ENCODE measurements around the gene SLC52A3. TPM values are rescaled to one million over a fixed set of nuclear protein-coding genes. Genes with fewer than 3 reads are reported as not detected.

The SLC52A3 gene
- polyA plus RNA-seq, 1 donor (not counting 4 experiments of a cell fraction or from before 2014, with no cell fraction given): 0.84 TPM

GRCh38 chr20:761418-762381 lies 6.6 kb downstream of the SLC52A3 start:
- no peak for DNase-seq (ENCODE audit: low read depth, low spot score)
- Histone ChIP-seq H3K4me3 (ENCODE audit: control insufficient read depth in 2 of 3, extremely low read depth in 1 of 3, insufficient read depth in 2 of 3, low read depth in 1 of 3, low read length in 3 of 3) (no peak overlapping the region), H4K20me1 (ENCODE audit: control insufficient read depth, extremely low read depth, insufficient read depth, low read length) (no peaks in the 10 kb centered on the region), H3K27ac (ENCODE audit: control insufficient read depth, insufficient read depth, low read length) (no peak overlapping the region), H3K9me1 (ENCODE audit: control insufficient read depth, extremely low read depth, insufficient read depth, low read length) (no peaks in the 10 kb centered on the region), H3K4me2 (ENCODE audit: control insufficient read depth, extremely low read depth, insufficient read depth, low read depth, low read length) (no peak overlapping the region), H3K36me3 (ENCODE audit: control insufficient read depth in 2 of 2, extremely low read depth in 1 of 2, insufficient read depth in 2 of 2, low read length in 2 of 2) (no peaks in the 10 kb centered on the region), H2AFZ (ENCODE audit: control insufficient read depth, low read length) (no peak overlapping the region), H3K79me2 (ENCODE audit: control insufficient read depth, insufficient read depth, low read length) (no peaks in the 10 kb centered on the region), H3K4me1 (ENCODE audit: control insufficient read depth, extremely low read depth, insufficient read depth, low read length) (no peaks in the 10 kb centered on the region), H3K9ac (ENCODE audit: control insufficient read depth, extremely low read depth, insufficient read depth, low read length) (no peak overlapping the region), H3K27me3 (ENCODE audit: control insufficient read depth, extremely low read depth, insufficient read depth, low read length) (no peaks in the 10 kb centered on the region), H3K9me3 (ENCODE audit: control insufficient read depth, low read depth, low read length) (no peaks in the 10 kb centered on the region)
- FAIRE-seq: no peak
- dilution Hi-C loops (cut with MboI; ENCODE audit: extremely low pct_ligation_motif_present, low sequenced_read_pairs): no loop called here
- no peak for TF ChIP-seq EZH2 (IDR thresholded peaks at IDR 0.05; ENCODE audit: low read length)
- TF ChIP-seq, protein P1, sequence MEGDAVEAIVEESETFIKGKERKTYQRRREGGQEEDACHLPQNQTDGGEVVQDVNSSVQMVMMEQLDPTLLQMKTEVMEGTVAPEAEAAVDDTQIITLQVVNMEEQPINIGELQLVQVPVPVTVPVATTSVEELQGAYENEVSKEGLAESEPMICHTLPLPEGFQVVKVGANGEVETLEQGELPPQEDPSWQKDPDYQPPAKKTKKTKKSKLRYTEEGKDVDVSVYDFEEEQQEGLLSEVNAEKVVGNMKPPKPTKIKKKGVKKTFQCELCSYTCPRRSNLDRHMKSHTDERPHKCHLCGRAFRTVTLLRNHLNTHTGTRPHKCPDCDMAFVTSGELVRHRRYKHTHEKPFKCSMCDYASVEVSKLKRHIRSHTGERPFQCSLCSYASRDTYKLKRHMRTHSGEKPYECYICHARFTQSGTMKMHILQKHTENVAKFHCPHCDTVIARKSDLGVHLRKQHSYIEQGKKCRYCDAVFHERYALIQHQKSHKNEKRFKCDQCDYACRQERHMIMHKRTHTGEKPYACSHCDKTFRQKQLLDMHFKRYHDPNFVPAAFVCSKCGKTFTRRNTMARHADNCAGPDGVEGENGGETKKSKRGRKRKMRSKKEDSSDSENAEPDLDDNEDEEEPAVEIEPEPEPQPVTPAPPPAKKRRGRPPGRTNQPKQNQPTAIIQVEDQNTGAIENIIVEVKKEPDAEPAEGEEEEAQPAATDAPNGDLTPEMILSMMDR (optimal IDR thresholded peaks at IDR 0.05 in 1 of 3, IDR thresholded peaks at IDR 0.05 in 1 of 3, conservative IDR thresholded peaks at IDR 0.05 in 1 of 3; ENCODE audit: extremely low read depth in 1 of 3, insufficient read depth in 2 of 3, low read length in 3 of 3): no peak

DNA sequence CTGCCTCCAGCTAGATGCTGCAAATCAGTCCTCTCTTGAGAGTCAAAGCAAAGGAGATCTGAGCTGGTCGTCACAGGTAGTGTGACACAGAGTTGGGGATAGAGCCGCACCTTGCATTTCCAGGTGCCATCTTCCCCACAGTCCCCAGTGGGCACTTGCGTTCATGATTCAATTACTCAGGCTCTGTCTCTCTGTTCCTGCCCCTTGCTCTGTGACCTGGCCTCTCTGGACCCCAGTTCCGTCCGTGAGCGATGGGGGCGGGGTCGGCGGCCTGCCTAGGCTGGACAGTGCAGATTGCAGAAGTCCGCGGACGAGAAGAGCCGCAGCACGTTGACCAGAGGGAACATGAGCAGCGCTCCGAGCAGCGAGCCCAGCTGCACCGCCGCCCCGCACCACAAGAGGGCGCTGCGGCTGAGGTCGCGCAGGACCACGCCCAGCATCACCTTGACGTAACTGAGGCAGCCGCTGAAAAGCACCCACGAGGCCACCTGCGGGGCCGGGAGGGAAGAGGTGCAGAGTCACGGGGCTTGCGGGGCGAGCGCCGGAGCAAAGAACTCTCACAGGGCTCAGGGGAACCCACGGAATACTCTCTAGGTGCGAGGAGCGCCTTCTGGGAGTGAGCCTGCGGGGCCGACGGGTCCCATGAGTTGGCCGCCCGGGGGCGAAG lies 7.4 kb downstream of the SLC52A3 start:
- H3K9ac ChIP-seq (ENCODE audit: control insufficient read depth, extremely low read depth, insufficient read depth, low read length): no peak overlapping the region
- H3K9me1 ChIP-seq (ENCODE audit: control insufficient read depth, extremely low read depth, insufficient read depth, low read length): no peaks in the 10 kb centered on the region
- no peaks in the 10 kb centered on the region for H3K36me3 ChIP-seq (ENCODE audit: control insufficient read depth in 2 of 2, extremely low read depth in 1 of 2, insufficient read depth in 2 of 2, low read length in 2 of 2)
- no peak overlapping the region for H3K4me2 ChIP-seq (ENCODE audit: control insufficient read depth, extremely low read depth, insufficient read depth, low read depth, low read length)
- H4K20me1 ChIP-seq (ENCODE audit: control insufficient read depth, extremely low read depth, insufficient read depth, low read length): no peaks in the 10 kb centered on the region
- no peaks in the 10 kb centered on the region for H3K4me1 ChIP-seq (ENCODE audit: control insufficient read depth, extremely low read depth, insufficient read depth, low read length)
- no peaks in the 10 kb centered on the region for H3K9me3 ChIP-seq (ENCODE audit: control insufficient read depth, low read depth, low read length)
- DNase-seq (ENCODE audit: low read depth, low spot score): no peak
- FAIRE-seq: no peak
- H2AFZ ChIP-seq (ENCODE audit: control insufficient read depth, low read length): no peak overlapping the region
- no peaks in the 10 kb centered on the region for H3K27me3 ChIP-seq (ENCODE audit: control insufficient read depth, extremely low read depth, insufficient read depth, low read length)
- H3K4me3 ChIP-seq (ENCODE audit: control insufficient read depth in 2 of 3, extremely low read depth in 1 of 3, insufficient read depth in 2 of 3, low read depth in 1 of 3, low read length in 3 of 3): no peak overlapping the region
- H3K79me2 ChIP-seq (ENCODE audit: control insufficient read depth, insufficient read depth, low read length): no peaks in the 10 kb centered on the region
- TF ChIP-seq EZH2 (IDR thresholded peaks at IDR 0.05; ENCODE audit: low read length): no peak
- TF ChIP-seq, protein P1 (optimal IDR thresholded peaks at IDR 0.05 in 1 of 3, IDR thresholded peaks at IDR 0.05 in 1 of 3, conservative IDR thresholded peaks at IDR 0.05 in 1 of 3; ENCODE audit: extremely low read depth in 1 of 3, insufficient read depth in 2 of 3, low read length in 3 of 3): peak; percentile 70 to 92 (median 89)
- no peak overlapping the region for H3K27ac ChIP-seq (ENCODE audit: control insufficient read depth, insufficient read depth, low read length)
- dilution Hi-C loops (cut with MboI; ENCODE audit: extremely low pct_ligation_motif_present, low sequenced_read_pairs): no loop called here
